HG03066 (cell line): Measurements from ENCODE around the gene SLC17A8.
"Not testable (repeated sequence)": the region's sequence is repeated elsewhere in the genome, so short reads cannot be mapped to it uniquely, and the experiment has no call there.

Experiments used
- ATAC-seq: cut with Tn5 transposase; IDR thresholded peaks from one replicate; pipeline ENCODE4 v1.9.1; 2021; ENCODE audit warnings: low read depth; ENCODE audit not compliant: unreplicated experiment

SLC17A8 gene

DNA sequence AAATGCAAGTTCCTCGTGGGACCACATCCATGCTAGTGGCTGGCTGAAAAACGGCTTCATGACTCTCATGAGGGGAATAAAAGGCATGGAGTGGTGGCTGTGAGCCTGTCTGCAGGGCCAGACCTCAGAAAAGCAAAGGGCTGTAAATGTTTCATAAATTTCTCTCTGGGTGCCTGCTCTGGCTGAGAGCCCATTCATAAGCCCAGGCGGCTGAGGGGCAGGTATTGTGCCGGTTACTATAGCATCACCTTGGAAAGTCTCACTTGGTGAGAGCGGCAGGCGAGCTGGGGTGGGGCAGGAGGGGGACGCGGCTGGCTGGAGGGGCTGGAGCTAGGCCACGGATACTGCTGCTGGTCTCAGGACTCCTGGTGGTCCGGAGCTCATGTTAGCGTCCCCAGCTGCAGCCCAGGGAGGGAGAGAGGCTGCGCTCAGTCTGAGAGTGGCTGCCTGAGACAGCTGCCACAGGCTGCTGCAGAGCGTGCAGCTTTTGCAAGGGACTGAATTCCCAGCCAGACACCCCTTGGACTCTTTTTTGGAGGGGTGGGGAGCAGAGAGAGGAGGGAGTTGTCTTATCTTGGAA, at the start of gene SLC17A8:
SLC17A8 (plus strand) TSS at position 431 of the 580 bp plus-strand sequence. CDS start 318 bp downstream, outside the sequence.
- ATAC-seq, result no peak

DNA sequence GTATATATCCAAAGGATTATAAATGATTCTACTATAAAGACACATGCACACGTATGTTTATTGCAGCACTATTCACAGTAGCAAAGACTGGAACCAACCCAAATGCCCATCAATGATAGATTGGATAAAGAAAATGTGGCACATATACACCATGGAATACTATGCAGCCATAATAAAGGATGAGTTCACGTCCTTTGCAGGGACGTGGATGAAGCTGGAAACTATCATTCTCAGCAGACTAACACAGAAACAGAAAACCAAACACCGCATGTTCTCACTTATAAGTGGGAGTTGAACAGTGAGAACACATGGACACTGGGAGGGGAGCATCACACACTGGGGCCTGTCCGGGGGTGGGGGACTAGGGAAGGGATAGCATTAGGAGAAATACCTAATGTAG, 48.7 kb upstream of the SLC17A8 start:
- ATAC-seq, result not testable (repeated sequence)

DNA sequence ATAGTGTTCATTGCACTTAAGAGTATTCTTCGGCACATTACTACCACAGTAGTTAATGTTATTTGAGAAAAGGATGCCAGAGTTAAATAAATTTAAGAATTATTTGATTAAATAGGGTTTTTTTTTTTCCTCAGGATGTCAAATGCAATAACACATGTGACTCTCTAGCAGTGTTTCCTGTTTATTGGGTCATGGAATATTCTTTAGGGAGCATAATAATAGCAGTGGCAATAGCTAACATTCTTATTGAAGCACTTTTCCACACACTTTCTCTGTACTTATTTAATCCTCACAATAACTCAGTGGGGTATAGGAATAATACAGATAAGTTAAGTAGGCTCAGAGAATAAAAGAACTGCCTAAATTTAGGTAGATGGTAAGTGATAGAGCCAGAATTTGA, 45.6 kb upstream of the SLC17A8 start:
- no peak for ATAC-seq

DNA sequence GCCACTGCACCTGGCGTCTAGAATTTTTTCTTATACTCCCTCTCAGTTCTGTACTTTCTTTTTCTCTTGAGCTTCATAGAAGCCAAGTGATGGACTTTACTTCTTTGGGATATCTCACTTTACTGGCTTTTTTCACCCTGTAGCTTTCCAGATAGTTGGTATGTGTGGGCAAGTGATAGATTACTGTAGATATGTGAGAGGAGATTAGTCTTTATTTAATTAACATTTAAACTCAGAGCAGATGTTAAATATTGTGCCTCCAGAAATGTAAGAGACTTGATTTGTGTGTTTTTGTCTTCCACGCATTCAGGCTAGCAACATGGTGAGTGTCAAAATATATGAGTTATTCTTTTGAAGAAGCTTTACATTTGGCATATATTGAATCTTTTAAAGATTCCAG, 39.5 kb upstream of the SLC17A8 start:
- no peak for ATAC-seq

DNA sequence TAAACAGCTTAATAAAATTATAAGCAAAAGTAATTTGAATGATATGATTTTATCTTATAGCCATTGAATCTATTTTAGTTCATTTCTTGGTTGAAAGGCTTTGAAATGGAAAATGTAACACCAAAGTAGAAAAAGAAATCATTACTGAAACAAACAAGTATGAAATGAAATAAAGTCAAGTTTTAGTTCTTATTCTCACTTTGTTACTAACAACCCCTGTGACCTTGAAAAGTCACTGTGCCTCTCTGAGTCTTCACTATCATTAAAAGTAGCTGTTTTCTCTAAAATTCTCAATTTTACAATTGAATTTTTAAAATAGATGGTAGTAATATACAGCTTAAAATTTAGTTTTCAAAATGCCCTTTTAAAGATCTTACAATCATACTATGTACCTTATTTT, 32.4 kb upstream of the SLC17A8 start:
- ATAC-seq, result no peak

DNA sequence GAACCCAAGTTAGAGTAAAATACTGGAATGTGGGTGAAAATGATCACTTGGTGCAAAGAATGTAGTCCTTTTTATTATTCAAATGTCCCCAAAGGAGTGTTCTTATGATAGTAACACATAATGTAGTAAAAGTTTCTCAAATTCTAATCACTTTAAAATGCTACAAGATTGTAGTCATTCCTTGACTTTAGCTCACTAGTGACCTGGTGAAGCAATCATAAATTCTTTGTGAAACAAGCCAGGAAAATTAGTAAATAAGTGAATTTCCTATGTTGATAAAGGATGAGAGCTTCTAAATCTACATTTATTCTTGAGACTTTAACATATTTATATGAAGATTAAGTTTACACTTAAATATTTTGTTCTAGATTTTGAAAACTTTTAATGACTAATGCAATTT, 30.7 kb upstream of the SLC17A8 start:
- no peak for ATAC-seq

DNA sequence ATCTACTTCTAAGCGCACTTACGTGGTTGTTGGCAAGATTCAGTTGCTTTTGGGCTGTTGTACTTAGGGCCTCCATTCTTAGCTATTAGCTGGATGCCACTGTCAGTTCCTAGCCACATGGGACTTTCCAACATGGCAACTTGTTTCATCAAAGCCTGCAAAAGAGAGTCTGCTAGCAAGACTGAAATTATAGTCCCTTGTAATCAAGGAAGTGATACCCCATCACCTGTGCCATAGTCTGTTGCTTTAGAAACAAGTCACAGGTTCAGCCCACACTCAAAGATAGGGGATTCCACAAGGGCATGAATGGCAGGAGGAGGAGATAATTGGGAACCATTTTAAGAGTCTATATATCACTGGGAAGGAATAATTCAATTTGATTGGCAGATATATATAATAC, 27.1 kb upstream of the SLC17A8 start:
- ATAC-seq, result peak; percentile 88

DNA sequence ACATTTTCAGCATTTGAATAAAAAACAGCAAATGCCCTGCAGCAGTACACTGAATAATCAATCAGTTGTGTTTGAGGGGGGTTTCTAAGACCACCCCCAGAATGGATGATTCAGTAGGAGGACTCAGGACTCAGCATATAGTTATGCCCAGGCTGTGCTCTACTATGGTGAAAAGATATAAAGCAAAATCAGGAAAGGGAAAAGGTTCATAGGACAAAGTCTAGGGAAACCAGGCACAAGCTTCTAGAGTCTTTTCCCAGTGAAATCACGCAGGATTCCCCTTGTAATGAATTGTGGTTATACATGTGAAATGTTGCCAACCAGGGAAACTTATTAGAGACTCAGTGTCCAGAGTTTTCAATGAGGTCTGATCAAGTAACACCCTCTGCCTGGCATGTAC, 25.0 kb upstream of the SLC17A8 start:
- no peak for ATAC-seq

DNA sequence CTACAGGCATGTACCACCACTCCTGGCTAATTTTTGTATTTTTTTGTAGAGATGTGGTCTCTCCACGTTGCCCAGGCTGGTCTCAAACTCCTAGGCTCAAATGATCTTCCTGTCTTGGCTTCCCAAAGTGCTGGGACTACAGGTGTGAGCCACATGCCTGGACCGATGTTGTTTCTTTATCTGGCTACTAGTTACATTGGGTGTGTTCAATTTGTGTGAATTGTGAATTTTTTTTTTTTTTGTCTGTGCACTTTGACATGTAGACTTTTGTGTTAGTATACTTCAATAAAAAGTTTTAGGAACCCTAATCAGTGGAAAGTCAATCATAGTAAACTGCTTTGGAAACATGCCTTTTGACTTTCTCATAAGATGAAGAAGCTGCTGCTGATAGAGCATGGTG, 24.0 kb upstream of the SLC17A8 start:
- ATAC-seq, result no peak

DNA sequence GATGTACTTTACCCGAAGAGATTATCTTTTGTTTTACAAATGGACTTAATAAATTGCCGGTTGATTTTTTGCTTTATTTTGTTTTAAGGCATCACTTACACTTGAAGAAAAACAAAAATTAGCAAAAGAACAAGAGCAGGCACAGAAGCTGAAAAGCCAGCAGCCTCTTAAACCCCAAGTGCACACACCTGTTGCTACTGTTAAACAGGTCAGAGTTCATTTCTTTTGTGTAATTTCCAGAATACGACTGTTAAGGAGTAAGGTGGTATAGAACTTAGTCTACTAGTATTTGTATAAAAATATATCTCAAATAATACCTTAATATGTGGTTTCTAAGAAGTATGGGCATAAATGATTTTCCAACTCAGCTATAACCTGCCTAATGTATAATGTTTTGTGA, 19.6 kb upstream of the SLC17A8 start:
- no peak for ATAC-seq

DNA sequence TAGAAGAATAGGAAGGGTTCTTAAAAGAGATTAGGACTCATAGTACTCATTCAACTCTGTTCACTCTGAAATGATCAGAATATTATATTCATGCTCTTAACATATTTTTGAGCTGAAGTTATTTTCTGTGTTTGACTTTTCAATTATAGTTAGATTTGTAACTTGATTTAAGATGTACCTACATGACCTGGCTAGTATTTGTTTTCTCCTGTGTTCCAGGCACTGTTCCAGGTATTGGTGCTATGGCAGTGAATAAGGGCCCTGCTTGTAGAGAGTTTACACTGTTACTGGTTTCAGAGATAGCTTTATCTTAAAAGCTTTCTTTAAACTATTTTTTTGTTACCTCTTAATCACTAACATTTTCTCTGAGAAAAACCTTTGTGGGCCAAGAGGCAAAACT, 19.1 kb upstream of the SLC17A8 start:
- no peak for ATAC-seq

DNA sequence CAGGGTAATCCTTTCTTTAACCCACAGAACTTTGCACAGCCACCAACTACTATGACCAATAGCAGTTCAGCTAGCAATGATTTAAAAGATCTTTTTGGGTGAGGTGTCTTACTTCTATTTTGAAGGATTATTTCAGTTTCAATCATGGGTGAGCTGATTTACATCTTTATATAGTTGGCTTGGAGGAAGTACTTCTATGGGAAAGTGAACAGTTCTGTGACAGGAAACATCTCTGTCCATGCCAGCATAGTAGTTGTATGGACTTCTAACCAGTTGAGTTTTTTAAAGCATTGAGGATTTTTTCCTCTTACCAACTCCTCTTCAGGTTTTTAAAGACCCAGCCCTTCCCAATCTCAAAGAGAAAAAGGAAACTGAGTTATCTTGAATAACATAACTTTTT, 17.8 kb upstream of the SLC17A8 start:
- ATAC-seq, result no peak

DNA sequence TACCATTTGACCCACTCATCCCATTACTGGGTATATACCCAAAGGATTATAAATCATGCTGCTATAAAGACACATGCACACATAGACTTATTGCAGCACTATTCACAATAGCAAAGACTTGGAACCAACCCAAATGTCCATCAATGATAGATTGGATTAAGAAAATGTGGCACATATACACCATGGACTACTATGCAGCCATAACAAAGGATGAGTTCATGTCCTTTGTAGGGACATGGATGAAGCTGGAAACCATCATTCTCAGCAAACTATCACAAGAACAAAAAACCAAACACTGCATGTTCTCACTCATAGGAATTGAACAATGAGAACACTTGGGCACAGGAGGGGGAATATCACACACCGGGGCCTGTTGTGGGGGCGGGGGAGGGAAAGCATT, 14.0 kb upstream of the SLC17A8 start:
- ATAC-seq, result not testable (repeated sequence)

DNA sequence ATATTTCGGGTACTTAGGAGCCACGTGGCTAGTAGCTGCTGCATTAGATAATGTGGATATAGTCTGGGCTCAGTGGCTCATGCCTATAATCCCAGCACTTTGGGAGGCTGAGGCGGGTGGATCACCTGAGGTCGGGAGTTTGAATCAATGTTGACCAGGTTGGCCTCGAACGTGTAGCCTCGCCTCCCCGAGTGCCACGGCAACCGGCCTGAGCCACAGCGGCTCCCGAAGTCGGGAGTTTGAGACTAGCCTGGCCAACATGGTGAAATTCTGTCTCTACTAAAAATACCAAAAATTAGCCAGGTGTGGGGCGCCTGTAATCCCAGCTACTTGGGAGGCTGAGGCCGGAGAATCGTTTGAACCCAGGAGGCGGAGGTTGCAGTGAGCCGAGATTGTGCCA, 12.5 kb upstream of the SLC17A8 start:
- not testable (repeated sequence) for ATAC-seq

DNA sequence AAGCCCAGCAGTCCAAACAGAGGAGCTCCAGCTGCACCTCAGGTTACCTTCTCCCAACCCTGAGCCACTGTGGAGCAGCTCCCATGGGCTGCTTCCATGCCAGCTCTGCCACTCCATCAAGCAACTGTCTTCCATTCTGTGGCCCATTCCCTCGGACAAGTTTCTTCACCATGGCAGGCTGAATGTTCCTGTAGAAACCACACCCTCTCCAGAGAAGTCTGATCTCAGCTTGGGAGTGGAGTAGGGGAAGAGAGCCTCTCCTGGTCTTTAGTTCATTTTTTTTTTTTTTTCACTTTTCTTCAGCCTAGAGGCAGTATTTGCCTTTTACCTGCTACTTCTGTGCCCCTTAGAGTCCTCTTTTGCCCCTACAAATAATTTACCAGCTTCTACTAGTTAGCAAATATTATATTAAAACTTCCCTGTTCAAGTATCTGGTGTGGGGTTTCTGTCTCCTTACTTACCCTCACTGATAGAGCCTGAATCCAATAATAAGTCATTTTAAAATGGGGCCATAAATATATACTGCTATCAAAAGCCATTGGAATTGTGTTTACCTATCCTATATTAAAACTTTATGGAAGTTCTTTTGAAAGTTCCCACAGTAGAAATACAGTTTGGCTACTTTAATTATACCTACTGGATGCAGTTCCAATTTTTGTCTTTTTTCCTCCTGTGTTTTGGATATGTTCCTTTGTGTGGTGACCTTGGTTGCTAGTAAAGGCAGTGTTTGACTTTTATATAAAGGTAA, 11.7 kb upstream of the SLC17A8 start:
- no peak for ATAC-seq

DNA sequence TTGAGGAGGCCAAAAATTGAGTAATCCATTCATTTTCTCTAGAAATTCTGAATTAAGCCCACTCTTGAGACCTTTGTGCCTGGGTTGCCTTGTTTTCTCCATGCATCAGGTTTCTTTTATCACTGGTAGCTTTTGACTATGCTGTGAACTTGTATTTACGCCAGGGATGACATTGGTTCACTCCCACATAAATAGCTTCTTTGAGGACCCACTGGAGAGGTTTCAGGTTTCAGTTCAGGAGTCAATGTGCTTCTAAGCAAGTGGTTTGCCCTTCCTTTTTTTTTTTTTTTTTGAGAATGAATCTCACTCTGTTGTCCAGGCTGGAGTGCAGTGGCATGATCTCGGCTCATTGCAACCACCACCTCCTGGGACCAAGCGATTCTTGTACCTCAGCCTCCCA, 10.2 kb upstream of the SLC17A8 start:
- no peak for ATAC-seq

DNA sequence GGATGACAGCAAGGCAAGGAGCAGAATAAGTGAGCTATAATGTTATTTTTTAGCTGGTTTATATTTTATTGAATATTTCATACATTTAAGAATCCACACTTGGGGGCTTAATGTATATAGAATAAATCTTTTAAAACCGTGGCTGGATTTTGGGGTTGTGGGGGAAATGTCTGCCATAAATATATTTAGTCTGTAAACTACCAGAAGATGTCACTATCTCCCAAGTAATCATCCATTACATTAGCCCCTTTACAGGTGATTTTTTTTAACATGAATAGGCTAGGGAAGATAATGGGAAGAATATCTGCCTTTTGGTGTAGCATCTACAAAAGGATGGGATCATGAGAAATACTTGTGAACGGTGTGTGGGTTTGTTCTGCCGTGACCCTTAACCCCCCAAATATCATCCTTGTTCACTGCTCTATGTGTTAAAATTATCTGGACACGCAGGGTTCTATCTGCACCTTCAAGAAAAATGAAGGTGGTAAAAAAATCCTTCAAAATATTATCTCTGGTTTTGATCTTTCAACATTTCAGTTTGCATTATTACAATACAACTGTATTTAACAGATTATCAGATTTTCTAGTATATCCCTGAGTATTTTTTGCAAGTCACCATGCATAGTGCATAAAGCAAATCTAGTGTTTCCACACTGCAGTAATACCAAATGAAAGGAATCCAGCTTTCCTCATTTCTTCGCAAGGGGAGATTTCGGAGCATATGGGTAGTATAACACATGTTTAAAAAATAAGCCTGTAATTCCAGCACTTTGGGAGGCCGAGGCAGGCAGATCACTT, 8.0 kb upstream of the SLC17A8 start:
- no peak for ATAC-seq

DNA sequence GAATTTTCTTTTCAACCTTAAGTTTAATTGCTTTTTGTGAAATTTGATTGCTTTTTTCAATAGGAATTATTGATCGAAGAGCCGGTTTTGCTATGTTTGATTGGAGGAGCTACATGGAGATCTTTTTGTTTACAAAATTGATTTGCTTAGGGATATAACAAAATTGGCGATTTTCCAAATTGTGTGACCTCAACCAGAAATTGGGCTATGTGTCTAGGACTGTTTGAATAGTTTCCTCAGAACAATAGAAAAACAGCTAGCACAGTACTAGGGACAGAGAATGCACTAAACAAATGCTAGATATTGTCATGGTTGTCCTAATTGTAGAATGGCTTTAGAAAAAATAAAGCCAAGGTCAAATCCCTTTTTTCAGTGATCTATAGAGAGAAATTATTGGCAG, 2.4 kb downstream of the SLC17A8 start:
- no peak for ATAC-seq

DNA sequence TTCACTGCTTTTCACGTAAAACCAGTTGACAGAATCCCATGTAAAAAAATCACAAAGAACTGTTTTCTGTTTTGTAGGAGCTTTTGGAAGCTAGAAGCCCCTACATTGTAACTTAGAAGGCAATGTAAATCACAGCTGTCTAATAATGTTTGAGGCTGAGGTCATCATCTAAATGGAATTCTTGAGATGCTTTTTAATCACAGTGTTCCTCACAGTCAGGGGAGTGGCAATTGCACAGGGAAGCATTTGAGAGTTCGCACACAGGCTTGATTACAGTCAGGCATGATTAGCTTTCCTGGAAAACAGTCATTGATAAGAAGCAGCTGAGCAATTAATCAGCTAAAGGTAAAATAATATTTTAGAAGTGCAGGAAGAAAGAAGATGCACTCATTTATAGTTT, 2.9 kb downstream of the SLC17A8 start:
- ATAC-seq, result no peak

DNA sequence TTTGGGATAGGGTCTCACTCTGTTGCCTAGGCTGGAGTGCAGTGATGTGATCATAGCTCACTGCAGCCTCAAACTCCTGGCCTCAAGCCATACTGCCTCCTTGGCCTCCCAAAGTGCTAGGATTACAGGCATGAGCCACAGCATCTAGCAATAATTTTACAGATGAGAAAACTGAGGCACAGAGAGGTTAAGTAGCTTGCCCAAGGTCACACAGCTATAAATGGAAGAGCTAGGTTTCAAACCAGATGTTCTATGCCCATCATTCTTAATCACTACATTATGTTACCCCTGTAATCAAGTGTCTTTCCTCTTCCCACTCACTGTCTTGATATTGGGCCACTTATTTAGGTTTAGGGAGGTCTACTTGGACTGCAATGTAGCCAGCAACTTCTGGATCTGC, 3.6 kb downstream of the SLC17A8 start:
- ATAC-seq, result no peak

DNA sequence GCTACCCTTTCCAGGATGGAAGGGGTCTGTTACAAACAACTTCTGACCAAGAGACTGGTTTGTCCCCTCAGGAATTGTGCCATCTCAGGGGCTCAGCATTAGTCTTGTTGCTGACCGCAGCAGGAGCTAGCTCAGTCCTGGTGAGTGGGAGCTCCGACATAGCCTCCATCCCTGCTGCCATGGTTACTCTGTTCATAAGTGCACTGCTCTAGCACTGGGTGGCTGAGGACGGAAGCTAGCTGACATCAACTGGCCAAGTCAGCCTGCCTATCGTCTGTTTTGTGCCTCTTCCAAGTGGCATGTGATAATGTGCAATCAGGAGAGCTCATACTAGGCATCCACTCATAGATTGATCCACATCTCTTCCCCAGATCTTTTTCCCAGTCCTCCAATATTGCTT, 7.5 kb downstream of the SLC17A8 start:
- no peak for ATAC-seq

DNA sequence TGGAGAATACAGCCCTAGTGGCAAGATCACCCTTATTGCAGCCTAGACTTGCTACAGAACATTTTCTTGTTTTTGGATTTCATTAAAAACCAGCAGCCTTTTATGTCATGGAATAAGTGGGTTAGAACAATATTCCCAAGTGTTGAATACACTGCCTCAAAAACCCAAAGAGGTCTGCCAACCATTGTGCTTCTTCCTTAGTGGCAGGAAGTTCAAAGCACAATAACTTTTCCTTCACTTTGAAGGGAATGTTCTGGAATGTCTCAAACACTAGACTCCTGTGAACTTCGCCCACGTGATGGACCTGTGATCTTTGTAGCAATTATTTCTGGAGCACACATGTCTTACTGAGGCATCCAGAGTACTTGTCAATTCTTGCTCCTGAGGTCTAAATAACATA, 8.5 kb downstream of the SLC17A8 start:
- ATAC-seq, result no peak
